ENCODE data around the gene TM9SF1.

TM9SF1 gene

DNA sequence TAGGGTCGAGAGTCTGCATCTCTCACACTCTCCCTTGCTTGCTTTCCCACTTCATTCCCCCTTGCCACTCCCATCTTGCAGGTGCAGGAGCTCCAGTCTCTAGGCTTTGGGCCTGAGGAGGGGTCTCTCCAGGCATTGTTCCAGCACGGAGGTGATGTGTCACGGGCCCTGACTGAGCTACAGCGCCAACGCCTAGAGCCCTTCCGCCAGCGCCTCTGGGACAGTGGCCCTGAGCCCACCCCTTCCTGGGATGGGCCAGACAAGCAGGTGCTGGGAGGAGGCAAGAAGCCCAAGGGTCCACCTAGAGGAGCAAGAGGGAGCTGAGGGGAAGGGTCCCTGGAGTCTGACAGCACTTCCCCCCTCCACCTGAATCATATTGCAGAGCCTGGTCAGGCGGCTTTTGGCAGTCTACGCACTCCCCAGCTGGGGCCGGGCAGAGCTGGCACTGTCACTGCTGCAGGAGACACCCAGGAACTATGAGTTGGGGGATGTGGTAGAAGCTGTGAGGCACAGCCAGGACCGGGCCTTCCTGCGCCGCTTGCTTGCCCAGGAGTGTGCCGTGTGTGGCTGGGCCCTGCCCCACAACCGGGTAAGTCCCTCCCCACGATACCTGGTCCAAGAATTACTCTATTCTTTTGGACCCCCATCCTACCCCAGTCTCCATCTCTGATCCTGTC, 43.7 kb downstream of the TM9SF1 start:
- no peak for DNase-seq (ENCODE audit: low spot score)

DNA sequence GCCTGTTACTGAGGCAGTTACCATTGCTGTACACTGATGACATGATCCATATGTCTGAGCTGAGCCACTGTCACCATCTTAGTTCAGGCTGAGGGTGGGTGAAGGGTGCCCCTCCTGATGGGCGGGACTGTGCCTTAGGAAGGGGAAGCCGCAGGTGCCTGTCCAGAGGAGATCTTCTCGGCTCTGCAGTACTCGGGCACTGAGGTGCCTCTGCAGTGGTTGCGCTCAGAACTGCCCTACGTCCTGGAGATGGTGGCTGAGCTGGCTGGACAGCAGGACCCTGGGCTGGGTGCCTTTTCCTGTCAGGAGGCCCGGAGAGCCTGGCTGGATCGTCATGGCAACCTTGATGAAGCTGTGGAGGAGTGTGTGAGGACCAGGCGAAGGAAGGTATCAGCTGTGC, 44.2 kb downstream of the TM9SF1 start:
- DNase-seq (ENCODE audit: low spot score), result no peak

DNA sequence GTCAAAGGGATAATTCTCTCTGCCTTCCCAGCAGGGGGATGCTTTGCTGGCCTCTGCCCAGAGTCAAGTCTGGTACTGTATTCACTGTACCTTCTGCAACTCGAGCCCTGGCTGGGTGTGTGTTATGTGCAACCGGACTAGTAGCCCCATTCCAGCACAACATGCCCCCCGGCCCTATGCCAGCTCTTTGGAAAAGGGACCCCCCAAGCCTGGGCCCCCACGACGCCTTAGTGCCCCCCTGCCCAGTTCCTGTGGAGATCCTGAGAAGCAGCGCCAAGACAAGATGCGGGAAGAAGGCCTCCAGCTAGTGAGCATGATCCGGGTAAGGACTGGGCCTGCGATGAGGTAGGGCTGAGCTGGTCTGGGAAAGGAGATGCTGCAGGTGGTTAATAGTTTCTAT, 44.7 kb downstream of the TM9SF1 start:
- no peak for DNase-seq (ENCODE audit: low spot score)

DNA sequence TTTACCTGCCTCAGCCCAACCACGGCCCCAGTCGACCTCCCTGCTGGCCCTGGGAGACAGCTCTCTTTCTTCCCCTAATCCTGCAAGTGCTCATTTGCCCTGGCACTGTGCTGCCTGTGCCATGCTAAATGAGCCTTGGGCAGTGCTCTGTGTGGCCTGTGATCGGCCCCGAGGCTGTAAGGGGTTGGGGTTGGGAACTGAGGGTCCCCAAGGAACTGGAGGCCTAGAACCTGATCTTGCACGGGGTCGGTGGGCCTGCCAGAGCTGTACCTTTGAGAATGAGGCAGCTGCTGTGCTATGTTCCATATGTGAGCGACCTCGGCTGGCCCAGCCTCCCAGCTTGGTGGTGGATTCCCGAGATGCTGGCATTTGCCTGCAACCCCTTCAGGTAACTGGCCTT, 45.2 kb downstream of the TM9SF1 start:
- DNase-seq (ENCODE audit: low spot score), result no peak

DNA sequence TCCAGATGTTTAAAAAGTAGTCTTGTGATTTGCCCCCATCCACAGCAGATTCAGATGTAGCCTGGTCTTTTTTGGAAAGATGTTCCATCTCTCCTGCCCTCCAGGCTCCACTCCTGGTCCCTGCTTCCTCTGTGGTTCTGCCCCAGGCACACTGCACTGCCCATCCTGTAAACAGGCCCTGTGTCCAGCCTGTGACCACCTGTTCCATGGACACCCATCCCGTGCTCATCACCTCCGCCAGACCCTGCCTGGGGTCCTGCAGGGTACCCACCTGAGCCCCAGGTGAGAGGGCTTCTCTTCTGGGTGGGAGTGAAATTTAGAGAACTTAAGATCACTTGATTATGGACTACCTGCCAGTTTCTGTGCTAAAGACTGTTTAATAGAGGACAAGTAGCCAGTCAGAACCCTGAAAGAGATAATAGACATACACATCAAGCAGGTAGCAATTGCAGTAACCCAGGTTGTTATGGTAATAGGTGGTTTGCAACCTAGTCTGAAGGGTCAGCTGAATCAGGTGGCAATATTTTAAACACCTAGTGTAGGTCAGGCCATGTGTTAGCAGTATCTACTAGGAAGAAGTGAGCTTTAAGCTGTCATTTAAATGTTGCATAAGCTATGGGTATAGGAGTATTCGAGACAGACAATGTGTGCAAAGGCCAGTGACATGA, 45.8 kb downstream of the TM9SF1 start:
- no peak for DNase-seq (ENCODE audit: low spot score)

DNA sequence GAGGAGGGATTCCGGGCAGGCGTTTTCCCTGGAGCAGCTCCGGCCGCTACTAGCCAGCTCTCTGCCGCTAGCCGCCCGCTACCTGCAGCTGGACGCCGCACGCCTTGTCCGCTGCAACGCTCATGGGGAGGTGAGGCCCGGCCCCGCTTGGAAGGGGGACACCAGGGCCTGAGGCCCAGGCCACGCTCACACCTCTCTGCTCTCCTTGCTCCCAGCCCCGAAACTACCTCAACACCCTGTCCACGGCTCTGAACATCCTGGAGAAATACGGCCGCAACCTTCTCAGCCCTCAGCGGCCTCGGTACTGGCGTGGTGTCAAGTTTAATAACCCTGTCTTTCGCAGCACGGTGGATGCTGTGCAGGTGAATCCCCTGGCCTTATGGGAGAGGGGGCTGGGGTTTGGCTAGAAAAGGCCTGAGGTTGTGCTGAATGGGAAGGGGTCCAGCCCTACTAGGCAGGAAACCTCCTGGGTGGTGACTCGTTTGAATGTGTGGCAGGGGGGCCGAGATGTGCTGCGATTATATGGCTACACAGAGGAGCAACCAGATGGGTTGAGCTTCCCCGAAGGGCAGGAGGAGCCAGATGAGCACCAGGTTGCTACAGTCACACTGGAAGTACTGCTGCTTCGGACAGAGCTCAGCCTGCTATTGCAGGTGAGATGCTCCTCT, 47.3 kb downstream of the TM9SF1 start:
- no peak for DNase-seq (ENCODE audit: low spot score)

DNA sequence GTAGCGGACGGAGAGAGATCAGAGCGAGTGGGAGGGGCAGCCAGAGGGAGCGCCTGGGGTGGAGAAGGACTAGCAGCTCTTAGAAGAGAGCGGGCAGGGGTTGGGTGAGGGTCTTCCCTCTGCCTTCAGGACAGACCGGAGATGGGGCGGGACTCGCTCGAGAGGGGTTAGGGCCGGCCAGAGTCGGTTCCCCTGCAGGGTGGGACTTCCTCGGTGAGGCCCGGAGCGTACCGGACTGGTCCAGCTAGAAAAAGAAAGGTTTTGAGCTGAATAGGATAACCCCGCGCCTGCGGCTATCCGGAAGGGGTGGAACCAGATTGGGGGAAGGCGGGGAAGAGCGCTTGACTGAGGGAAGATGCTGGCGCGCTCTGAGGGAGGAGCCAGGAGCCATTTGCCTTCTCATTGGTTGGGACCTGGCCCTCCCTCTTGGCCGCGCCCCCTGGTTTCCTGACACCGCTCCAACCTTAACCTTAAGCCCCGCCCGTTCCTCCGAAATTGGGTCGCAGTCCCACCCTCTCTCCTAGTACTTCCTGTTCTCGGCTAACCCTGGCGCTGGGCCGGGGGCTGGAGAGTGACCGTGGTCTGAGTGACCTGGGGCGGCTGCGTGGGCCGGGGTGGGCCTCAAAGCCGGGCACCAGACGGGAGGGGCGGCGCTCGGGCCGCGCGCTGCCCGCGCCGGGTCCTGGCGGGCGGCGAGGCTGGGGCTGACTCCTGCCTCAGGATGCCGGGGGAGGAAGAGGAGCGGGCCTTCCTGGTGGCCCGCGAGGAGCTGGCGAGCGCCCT, 48.1 kb downstream of the TM9SF1 start, which contains the start of gene RNF31:
RNF31 (plus strand) TSS at position 521 of the 783 bp plus-strand sequence; CDS start at position 722, 201 bp downstream.
- peak; percentile 97 for DNase-seq (ENCODE audit: low spot score)

DNA sequence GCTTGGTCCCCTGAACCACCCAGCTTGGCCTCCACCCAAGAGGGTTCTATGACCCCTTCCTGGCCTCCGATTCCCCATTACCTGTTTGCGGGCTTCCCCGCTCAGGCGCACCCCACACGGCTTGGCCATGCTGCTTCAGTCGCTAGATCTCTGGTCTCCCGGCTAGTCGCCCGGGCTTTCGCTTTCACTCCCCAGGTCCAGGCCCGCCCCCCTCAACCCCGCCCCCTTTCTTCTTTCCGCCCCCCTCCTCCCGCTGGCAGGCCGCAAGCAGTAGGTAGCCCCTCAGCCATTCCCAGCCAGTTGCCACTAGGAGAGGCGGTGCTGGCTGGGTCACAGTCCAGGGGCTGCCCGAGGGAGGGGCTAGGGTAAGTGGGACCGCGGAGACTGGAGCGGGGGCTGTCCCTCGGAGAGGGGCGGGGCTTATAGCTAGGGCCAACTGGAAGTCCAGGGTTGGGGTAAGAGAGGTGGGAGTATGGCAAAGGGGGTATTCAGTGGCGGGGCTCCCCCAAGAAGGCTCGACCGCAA, 48.7 kb downstream of the TM9SF1 start, which contains the start of gene PSME2:
PSME2 (minus strand) TSS at position 158 of the 525 bp plus-strand sequence; CDS start at position 129, 29 bp downstream.
- peak; percentile 94 for DNase-seq (ENCODE audit: low spot score)

GRCh38 chr14:24145690-24146452, 49.4 kb downstream of the TM9SF1 start:
- DNase-seq (ENCODE audit: low spot score), result no peak

GRCh38 chr14:24145219-24145618, 50.0 kb downstream of the TM9SF1 start:
- no peak for DNase-seq (ENCODE audit: low spot score)

GRCh38 chr14:24144451-24144850, 50.8 kb downstream of the TM9SF1 start:
- DNase-seq (ENCODE audit: low spot score), result no peak

- DNase-seq (ENCODE audit: low spot score), result no peak
Measured at GRCh38 chr14:24143511-24143910, 51.7 kb downstream of the TM9SF1 start.

DNA sequence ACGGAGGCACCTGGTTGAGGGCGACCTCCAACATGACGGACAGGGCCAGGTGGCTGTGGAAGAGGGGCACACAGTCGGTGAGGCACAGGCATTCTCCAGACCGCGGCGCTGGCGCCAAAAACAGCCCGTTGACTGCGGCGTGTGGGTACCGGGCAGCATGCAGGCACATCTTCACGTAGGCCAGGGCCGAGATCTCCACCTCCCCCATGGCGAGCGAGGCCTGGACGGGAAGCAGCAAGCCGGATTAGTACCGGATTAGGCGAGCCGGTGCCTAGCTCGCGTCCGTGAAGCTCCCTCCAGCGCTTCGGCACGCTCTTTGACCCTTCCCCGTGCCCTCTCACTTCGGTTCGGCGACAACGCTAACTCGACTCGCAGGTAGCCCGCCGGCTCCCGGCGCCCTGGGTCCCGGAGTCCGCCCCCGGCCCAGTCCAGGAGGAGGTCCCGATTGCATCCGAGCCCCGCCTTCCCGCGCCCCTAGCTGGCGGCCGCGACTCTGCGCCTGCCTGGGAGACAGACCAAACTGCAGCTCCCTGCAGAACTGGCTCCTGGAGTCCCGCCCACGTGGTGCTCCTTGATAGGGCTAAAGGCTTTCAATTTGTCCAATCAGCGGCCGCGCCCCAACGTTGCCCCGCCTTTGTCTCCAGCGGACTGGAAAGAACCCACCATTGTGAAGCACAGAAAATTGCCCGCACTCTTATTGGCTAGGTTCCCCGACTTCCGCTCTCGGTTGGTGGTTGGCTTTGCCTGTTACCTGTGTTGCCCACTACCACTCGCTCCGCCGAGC, 54.0 kb downstream of the TM9SF1 start, which contains the start of gene EMC9:
EMC9 (minus strand) TSS at position 495 of the 784 bp plus-strand sequence; CDS start at position 208, 287 bp downstream.
- peak; percentile 99 for DNase-seq (ENCODE audit: low spot score)

DNA sequence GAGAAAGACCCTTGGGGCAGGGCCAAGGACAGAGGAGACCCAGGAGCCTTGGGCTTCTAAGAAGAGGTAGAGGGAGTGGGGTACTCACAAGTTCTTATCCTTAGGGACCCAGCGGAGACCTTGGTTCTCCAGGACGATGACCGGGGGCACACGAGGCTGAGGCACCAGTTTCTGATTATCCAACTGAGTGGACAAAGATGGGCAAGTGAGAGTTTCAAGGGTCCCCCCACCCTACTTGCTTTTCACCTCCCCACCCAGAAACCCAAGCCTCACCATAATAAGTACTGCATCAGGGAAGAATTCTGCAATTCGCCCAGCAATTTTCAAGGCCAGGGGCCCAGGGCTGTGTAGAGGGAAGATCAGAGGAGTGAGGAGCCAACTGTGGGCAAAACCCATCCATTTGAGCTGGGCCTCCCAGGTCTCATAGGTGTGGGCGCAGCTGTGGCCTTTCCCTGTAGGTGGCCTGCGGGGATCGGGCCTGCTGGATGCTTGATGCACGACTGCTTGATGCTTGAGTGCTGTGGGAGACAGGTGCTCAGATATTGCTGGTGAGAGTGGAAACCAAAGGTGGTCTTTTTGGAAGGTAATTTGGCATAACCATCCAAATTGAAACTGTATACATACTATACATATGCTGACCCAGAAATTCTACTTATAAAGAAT, 55.8 kb downstream of the TM9SF1 start:
- no peak for DNase-seq (ENCODE audit: low spot score)
